ENCODE measurements around the gene RUVBL1.

- TF ChIP-seq CTCF (IDR thresholded peaks at IDR 0.05; ENCODE audit: poor library complexity), result no peak
- no peak for TF ChIP-seq EZH2phosphoT487 (IDR thresholded peaks at IDR 0.05; ENCODE audit: low read depth, severe bottlenecking, unreplicated experiment)
- TF ChIP-seq EZH2 (IDR thresholded peaks at IDR 0.05; ENCODE audit: borderline replicate concordance), result no peak
Observed at GRCh38 chr3:128074851-128075521, 48.6 kb downstream of the RUVBL1 start.

Data from hepatocyte (in vitro differentiated cells).